Measurements from ENCODE around the gene EVI2B. TPM values are rescaled to one million over a fixed set of nuclear protein-coding genes. Genes with fewer than 3 reads are reported as not detected.
"Not testable (repeated sequence)": the region's sequence is repeated elsewhere in the genome, so short reads cannot be mapped to it uniquely, and the experiment has no call there.

Gene EVI2B
- total RNA-seq, 2 donors from 2014 or later = 0.99 to 4.9 TPM

GRCh38 chr17:31291820-31292219 lies 22.0 kb downstream of the EVI2B start:
- Histone ChIP-seq H3K4me1 (no peaks in the 10 kb centered on the region), H3K27ac (no peak overlapping the region), H3K9me3 (no peaks in the 10 kb centered on the region), H3K27me3 (no peaks in the 10 kb centered on the region), H3K36me3 (replicated peaks in 1 of 2; ENCODE audit: insufficient read depth in 1 of 2, low read depth in 2 of 2) (no peaks in the 10 kb centered on the region), H3K4me3 (no peak overlapping the region)
- ATAC-seq (no peak), DNase-seq (no peak)
- no peak for TF ChIP-seq POLR2A (IDR thresholded peaks at IDR 0.05)
- TF ChIP-seq, protein P1, sequence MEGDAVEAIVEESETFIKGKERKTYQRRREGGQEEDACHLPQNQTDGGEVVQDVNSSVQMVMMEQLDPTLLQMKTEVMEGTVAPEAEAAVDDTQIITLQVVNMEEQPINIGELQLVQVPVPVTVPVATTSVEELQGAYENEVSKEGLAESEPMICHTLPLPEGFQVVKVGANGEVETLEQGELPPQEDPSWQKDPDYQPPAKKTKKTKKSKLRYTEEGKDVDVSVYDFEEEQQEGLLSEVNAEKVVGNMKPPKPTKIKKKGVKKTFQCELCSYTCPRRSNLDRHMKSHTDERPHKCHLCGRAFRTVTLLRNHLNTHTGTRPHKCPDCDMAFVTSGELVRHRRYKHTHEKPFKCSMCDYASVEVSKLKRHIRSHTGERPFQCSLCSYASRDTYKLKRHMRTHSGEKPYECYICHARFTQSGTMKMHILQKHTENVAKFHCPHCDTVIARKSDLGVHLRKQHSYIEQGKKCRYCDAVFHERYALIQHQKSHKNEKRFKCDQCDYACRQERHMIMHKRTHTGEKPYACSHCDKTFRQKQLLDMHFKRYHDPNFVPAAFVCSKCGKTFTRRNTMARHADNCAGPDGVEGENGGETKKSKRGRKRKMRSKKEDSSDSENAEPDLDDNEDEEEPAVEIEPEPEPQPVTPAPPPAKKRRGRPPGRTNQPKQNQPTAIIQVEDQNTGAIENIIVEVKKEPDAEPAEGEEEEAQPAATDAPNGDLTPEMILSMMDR (IDR thresholded peaks at IDR 0.05) = no peak
- intact Hi-C loops (cut with DNase I) = no loop called here

DNA sequence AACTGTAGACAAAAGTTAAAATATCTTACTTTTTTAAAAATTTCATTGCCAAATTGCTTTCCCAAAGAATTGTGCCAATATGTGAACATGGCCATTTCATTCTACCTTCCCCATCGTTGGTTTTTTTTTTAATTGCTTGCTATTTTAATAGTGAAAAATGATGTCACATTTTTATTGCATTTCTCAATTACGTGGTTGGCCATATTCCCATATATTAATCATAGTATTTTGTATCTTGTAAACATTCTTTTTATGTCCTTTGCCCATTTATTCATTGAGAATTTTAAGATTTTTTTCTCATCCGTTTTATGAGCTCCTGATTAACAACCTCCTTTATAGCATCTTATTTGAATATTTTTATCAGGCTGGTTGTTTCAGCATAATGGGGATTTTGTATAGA lies 24.1 kb downstream of the EVI2B start:
- intact Hi-C loops (cut with DNase I) = no loop called here

DNA sequence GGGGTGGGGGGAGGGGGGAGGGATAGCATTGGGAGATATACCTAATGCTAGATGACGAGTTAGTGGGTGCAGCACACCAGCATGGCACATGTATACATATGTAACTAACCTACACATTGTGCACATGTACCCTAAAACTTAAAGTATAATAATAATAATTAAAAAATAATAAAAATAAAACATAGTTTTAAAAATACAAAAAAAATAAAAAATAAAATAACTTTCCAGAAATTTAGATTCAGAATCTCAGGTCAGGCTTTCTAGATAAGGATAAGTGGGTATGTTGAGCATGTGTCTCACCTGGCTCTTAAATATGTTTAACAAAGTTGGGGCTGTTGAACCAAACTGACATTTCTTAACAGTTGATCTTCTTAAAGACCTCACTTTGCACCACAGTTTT lies 25.9 kb downstream of the EVI2B start:
- not testable (repeated sequence) for DNase-seq, ATAC-seq
- 100% methylated on average over 1 of the region's 1 CpG for WGBS, 2 donors

More for the DNA sequence above, 24.1 kb downstream of the EVI2B start:
- H3K4me3 ChIP-seq = no peak overlapping the region
- no peak for ATAC-seq
- no peaks in the 10 kb centered on the region for H3K9me3 ChIP-seq
- H3K36me3 ChIP-seq (replicated peaks in 1 of 2; ENCODE audit: insufficient read depth in 1 of 2, low read depth in 2 of 2) = no peaks in the 10 kb centered on the region
- TF ChIP-seq POLR2A (IDR thresholded peaks at IDR 0.05) = no peak
- TF ChIP-seq, protein P1 (IDR thresholded peaks at IDR 0.05) = no peak
- H3K27me3 ChIP-seq = no peaks in the 10 kb centered on the region
- H3K4me1 ChIP-seq = no peaks in the 10 kb centered on the region
- no peak for DNase-seq
- WGBS, 2 donors = 68 to 69% methylated on average over 3 of the region's 3 CpGs
- H3K27ac ChIP-seq = no peak overlapping the region

GRCh38 chr17:31286587-31286986 lies 27.3 kb downstream of the EVI2B start:
- Histone ChIP-seq H3K9me3 (no peaks in the 10 kb centered on the region), H3K36me3 (replicated peaks in 1 of 2; ENCODE audit: insufficient read depth in 1 of 2, low read depth in 2 of 2) (no peaks in the 10 kb centered on the region), H3K4me3 (no peak overlapping the region), H3K4me1 (no peaks in the 10 kb centered on the region), H3K27ac (no peak overlapping the region), H3K27me3 (no peaks in the 10 kb centered on the region)
- 77 to 86% methylated on average over 1 of the region's 1 CpG for WGBS, 2 donors
- intact Hi-C loops (cut with DNase I) = no loop called here
- DNase-seq = no peak
- no peak for TF ChIP-seq POLR2A (IDR thresholded peaks at IDR 0.05)
- TF ChIP-seq, protein P1 (IDR thresholded peaks at IDR 0.05) = no peak
- no peak for ATAC-seq

More for the DNA sequence above, 25.9 kb downstream of the EVI2B start:
- H3K9me3 ChIP-seq; intact Hi-C loops (cut with DNase I); H3K4me1 ChIP-seq; H3K36me3 ChIP-seq (replicated peaks in 1 of 2; ENCODE audit: insufficient read depth in 1 of 2, low read depth in 2 of 2); H3K4me3 ChIP-seq; H3K27ac ChIP-seq; H3K27me3 ChIP-seq: not testable (repeated sequence)

GRCh38 chr17:31283841-31284240 lies 30.0 kb downstream of the EVI2B start:
- TF ChIP-seq, protein P1 (IDR thresholded peaks at IDR 0.05) = no peak
- no peak for TF ChIP-seq POLR2A (IDR thresholded peaks at IDR 0.05)
- ATAC-seq (no peak), DNase-seq (no peak)
- Histone ChIP-seq H3K4me3 (no peak overlapping the region), H3K4me1 (no peaks in the 10 kb centered on the region), H3K36me3 (replicated peaks in 1 of 2; ENCODE audit: insufficient read depth in 1 of 2, low read depth in 2 of 2) (no peaks in the 10 kb centered on the region), H3K27me3 (no peaks in the 10 kb centered on the region), H3K9me3 (no peaks in the 10 kb centered on the region), H3K27ac (no peak overlapping the region)
- intact Hi-C loops (cut with DNase I) = no loop called here

All from body of pancreas (tissue), 4 donors.